HG03039 (cell line): ENCODE measurements around the gene ZNF648.
"Not testable (repeated sequence)": the region's sequence is repeated elsewhere in the genome, so short reads cannot be mapped to it uniquely, and the experiment has no call there.

Source experiments
- ATAC-seq: cut with Tn5 transposase; IDR thresholded peaks from one replicate; pipeline ENCODE4 v1.9.1; 2021; ENCODE audit warnings: mild to moderate bottlenecking, moderate library complexity; ENCODE audit not compliant: unreplicated experiment

Gene ZNF648

GRCh38 chr1:182071924-182072323, 10.4 kb upstream of the ZNF648 start:
- no peak for ATAC-seq

- peak; percentile 80 for ATAC-seq
Observed at GRCh38 chr1:182069028-182069466, 7.5 kb upstream of the ZNF648 start.

DNA sequence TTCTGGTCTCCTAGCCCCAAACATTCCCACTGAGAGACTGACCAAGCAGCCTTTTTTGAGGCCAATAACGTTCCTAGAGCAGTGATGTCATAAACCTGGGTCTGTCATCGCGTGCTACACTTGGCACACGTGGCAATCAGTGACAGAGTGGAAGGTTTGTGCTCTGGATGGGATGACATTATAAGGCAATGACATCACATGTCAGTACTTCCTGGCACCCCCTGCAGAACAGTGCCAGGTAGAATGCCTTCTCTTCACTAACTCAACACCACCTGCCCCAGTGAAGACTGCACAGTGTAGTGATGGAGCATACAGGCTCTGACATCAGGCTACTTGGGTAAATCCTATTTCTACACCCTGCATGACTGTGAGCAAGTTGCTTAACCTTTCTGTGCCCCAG, 5.4 kb upstream of the ZNF648 start:
- ATAC-seq = no peak

DNA sequence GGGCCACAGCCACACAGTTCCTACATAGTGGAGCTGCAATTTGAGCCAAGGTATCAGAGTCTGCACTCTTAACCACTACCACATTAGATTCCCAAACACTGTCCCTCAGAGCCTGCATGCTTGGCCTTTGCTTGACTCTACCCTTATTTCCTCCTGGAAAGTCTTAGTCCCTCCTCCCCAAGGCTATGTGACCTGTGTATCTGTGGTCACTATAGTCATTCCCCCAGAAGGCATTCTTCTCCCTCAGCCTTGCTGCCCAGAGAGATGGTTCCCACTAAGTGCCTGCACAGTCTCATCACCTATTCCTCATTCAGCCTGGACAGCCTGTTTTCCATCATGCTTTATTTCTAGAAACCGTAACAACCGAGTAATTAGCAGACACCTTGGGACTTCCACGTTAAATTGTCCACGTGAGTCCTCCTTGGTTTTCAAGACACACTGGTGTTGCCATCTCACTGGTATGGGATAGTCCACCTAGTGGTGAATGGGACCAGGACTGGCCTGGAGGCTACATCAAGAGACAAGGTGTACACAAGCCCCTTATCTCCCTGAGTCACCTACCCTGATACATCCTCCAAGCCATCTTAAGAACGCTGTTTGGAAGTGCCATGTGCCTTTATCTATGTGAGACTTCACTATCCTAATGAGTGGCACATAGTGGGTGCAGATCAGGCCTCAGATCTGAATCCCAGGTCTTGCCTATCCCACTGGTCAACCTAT, 3.8 kb upstream of the ZNF648 start:
- no peak for ATAC-seq

GRCh38 chr1:182064611-182065010, 3.1 kb upstream of the ZNF648 start:
- ATAC-seq = no peak

DNA sequence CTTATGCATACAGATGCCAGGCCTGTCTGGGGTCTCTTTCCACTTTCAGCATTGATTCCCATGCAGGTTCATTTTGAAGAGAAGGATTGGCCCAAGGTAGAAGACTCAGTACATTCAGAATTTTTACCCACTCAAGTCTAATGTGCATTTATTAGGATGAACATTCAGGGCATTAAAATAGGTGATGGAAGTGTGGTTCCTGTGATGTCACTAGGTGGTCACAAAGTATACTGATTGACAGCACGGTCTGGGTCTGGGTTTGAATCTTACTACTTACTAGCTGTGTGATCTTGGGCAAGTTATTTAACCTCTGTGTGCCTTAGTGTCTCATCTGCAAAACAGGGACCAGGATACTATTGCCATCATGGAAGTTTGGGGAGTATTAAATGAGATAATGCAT, 711 bp upstream of the ZNF648 start:
- no peak for ATAC-seq

GRCh38 chr1:182060877-182061276, 635 bp downstream of the ZNF648 start:
- no peak for ATAC-seq

DNA sequence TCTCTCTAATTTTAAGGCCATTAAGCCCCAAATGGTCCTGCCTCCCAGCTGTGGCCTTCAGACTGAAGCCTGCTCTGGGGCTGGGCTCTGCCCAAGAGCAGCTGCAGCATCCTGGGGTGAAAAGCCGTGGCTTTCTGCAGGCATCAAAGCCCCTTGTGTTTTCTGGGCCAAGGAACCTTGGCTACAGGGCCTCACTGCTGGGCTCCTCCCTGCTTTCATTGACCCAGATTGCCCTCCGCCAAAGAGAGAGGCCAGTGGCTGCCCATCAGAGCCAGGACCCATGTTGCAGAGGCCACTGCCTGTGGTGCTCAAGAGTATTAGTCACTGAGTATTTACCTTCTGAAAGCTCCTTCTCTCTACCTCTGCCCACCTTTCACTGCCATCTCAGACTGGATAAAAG, 1.6 kb downstream of the ZNF648 start:
- no peak for ATAC-seq

GRCh38 chr1:182056601-182057366, 4.7 kb downstream of the ZNF648 start:
- ATAC-seq = no peak

- no peak for ATAC-seq
Observed at GRCh38 chr1:182054698-182055326, 6.7 kb downstream of the ZNF648 start.

- ATAC-seq = no peak
Observed at GRCh38 chr1:182052355-182052754, 9.2 kb downstream of the ZNF648 start.

GRCh38 chr1:182051938-182052337, 9.6 kb downstream of the ZNF648 start:
- no peak for ATAC-seq

DNA sequence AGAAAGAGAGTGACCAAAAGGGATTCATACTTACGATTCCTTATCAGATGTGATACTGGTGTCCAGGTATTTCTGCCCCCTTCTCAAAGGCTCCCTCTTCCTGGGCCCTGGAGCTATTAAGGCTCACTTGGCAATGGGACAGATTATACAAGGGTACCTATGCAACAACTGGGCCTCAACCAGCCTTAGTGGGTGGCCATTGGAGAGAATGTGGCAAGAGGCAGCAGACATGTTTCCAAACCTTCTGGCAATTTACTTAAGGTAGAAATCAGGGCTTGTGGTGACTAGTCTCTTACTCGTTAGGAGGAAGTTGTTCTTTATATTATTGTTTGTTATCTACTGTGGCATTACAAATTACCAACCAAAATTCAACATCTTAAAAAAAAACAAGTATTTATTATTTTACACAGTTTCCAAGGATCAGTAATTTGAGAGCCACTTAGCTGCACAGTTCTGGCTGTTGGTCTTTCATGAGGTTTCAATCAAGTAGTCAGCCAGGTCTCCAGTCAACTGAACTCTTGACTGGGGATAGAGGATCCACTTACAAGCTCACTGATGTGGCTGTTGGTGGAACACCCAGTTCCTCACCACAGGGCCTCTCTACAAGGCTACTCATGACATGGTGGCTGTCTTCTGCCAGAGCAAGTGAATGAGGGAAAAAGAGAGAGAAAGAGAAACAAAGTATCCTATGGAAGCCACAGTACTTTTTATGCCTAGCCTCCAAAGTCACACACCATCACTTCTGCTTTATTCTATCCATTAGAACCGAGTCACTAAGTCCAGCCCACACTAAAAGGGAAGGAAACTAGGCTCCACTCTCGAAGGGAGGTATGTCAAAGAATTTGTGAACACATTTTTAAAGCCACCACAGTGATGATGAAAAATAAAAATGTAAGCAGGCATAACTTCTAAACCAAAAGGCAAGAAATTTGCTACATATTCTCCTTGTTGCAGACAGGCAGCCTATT, 10.7 kb downstream of the ZNF648 start:
- ATAC-seq = no peak

GRCh38 chr1:182048562-182048961, 12.9 kb downstream of the ZNF648 start:
- ATAC-seq = no peak

DNA sequence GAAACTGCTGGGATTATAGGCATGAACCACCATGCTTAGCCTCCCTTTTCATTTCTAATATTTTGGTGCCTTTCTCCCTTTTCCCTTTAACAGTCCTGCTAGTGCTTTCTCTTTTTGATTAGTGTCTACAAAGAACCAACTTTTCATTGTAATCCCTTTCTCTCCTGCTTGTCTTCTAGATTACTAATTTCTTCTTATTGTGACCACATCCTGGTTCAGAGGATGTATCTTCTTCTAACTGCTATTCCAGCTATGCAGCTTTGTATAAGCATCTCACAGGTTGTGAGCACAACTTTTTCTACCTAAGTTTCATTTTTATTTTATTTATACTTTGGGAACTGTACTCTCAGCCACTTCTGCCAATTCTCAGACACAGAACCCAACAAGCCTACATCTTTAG, 14.7 kb downstream of the ZNF648 start:
- ATAC-seq = no peak

GRCh38 chr1:182045481-182045880, 16.0 kb downstream of the ZNF648 start:
- not testable (repeated sequence) for ATAC-seq

DNA sequence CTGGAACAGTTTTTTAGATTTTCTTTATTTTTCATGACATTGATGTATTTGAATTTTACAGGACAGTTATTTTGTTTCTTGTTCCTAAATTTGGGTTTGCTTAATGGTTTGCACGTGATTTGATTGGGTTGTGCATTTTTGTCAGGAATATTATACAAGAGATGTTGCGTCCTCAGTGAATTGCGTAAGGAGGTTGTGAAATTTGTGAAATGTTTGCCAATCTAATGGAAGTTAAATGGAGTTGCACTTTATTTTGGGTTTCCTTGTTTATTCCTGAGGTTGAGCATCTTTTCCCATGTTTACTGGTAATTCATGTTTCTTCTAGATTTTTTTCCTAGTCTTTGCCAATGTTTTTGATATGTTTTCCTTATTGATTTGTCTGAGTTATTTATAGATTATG, 19.9 kb downstream of the ZNF648 start:
- no peak for ATAC-seq

DNA sequence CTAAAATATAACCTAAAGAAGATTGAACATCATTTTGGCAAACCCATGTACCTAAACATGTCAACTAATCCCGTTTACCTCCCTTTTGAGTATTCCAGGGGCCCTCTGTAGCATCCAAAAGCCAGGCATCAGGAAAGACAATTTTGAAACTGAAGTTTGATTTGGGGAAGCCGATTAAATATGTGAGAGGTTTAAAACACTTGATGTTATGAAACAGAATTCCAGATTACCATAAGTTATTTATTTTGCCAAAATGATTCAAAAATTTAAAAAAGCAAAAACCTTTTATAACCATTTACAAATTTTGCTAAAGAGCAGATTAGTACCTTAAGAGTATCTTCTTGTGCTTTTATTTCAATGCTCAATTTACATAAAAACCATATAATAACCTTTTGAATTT, 23.3 kb downstream of the ZNF648 start:
- no peak for ATAC-seq

- ATAC-seq = no peak
Observed at GRCh38 chr1:182035097-182035770, 26.3 kb downstream of the ZNF648 start.

GRCh38 chr1:182032251-182032650, 29.3 kb downstream of the ZNF648 start:
- ATAC-seq = no peak
